Lung (tissue), 12 donors: ENCODE results near the gene TAF11L13. TPM values are rescaled to one million over a fixed set of nuclear protein-coding genes. Genes with fewer than 3 reads are reported as not detected.

Experiments
- ATAC-seq: fragments of 200-7000 bp; cut with Tn5 transposase; one replicate; pipeline ENCODE4 v1.9.1; 2020; ENCODE audit warnings: moderate number of reproducible peaks; ENCODE audit not compliant: insufficient read depth, low FRiP score
- DNase-seq, 3 donors: peaks; one replicate each; pipeline ENCODE4 v3.0.0-alpha.2; 2013 to 2017
- H3K27ac ChIP-seq, 2 donors: one replicate each; pipeline ENCODE4 v1.5.1; 2013; ENCODE audit warnings: mild to moderate bottlenecking in 2 of 2, moderate library complexity in 2 of 2, control low read depth in 1 of 2, inconsistent platforms in 1 of 2, low read depth in 1 of 2, low read length in 1 of 2
- H3K27me3 ChIP-seq, 3 donors: one replicate each; pipeline ENCODE4 v1.5.1; 2013; ENCODE audit warnings: low read length in 2 of 3; ENCODE audit not compliant: control insufficient read depth in 3 of 3, insufficient read depth in 3 of 3
- H3K36me3 ChIP-seq, 4 donors: one replicate each; pipeline ENCODE4 v1.5.1; 2013; ENCODE audit warnings: low read length in 4 of 4, mild to moderate bottlenecking in 1 of 4, moderate library complexity in 1 of 4; ENCODE audit not compliant: control insufficient read depth in 4 of 4, insufficient read depth in 4 of 4
- H3K4me1 ChIP-seq, 5 donors: one replicate each; pipeline ENCODE4 v1.5.1; 2013; ENCODE audit warnings: low read length in 5 of 5, mild to moderate bottlenecking in 2 of 5, moderate library complexity in 1 of 5; ENCODE audit not compliant: control insufficient read depth in 5 of 5, insufficient read depth in 5 of 5
- H3K4me3 ChIP-seq: one replicate; pipeline ENCODE4 v1.5.1; 2013; ENCODE audit warnings: mild to moderate bottlenecking, control low read depth, moderate library complexity
- H3K9ac ChIP-seq, 2 donors: one replicate each; pipeline ENCODE4 v1.5.1; 2013; ENCODE audit warnings: low read length in 2 of 2, control low read depth in 1 of 2; ENCODE audit not compliant: insufficient read depth in 1 of 2
- H3K9me3 ChIP-seq, 4 donors: one replicate each; pipeline ENCODE4 v1.5.1; 2013; ENCODE audit warnings: low read length in 3 of 4, mild to moderate bottlenecking in 1 of 4, moderate library complexity in 1 of 4; ENCODE audit not compliant: control insufficient read depth in 4 of 4, insufficient read depth in 3 of 4
- WGBS, 2 donors: extraction: QIAGEN DNeasy Blood & Tissue Kit; methylation state at CpG; one replicate each; pipeline ENCODE4 v1.1.7; 2013; 5-methylcytosine and 5-hydroxymethylcytosine counted together
- polyA plus RNA-seq, 2 donors: library from polyadenylated mRNA; stranded (reverse); fragments of 200-250 nt; gene quantifications; one replicate each; pipeline ENCODE4 v1.2.1, GENCODE V29; 2013
- total RNA-seq, 2 donors: library from RNA; depleted of rRNA in 1 of 2; stranded (reverse); fragments of >200 nt in 1 of 2; gene quantifications; one replicate each; pipeline ENCODE4 v1.2.1, GENCODE V29; 2014 to 2021
- TF ChIP-seq, protein P1 (sequence below): IDR thresholded peaks from 2 replicates; pipeline ENCODE4 v1.5.1; 2012; ENCODE audit warnings: mild to moderate bottlenecking; ENCODE audit errors: control extremely low read depth, extremely low read depth
- donor health status: control.
- donor health status: control.
- donor health status: Bipolar disorder and iron deficiency.
- donor health status: healthy.
- donor health status: DM: yes; HTN: yes; CAD: no.

TAF11L13 gene
- total and polyA plus RNA-seq, 4 donors = not detected

DNA sequence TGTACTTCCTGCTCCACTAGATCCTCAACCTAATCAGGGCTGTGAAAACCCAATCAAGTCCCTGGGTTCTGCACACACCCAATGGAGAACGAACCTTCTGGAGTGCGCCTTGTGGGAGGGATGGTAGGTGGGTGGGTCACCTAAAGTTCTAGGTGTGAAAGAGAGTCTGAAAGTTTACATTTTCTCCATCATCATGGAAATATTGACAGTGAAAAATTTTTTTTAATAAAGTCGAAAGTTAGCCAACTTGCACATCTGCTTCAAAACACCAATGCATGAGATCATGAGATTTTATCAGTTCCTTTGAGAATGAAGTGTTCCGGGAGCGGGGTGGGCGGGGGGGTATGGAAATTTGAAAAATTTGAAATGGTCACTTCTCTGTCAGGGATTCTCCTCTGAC lies 24.0 kb downstream of the TAF11L13 start:
- Histone ChIP-seq H3K4me1 (no peaks in the 10 kb centered on the region), H3K9ac (no peak overlapping the region), H3K27me3 (no peaks in the 10 kb centered on the region), H3K36me3 (no peaks in the 10 kb centered on the region), H3K4me3 (no peak overlapping the region), H3K9me3 (peaks cover 0 to 2% (median 0%) of the 10 kb centered on the region in 4 donors), H3K27ac (no peak overlapping the region)
- ATAC-seq (no peak), DNase-seq (no peak)
- 72 to 76% methylated on average over 6 of the region's 6 CpGs for WGBS, 2 donors
- TF ChIP-seq, protein P1, sequence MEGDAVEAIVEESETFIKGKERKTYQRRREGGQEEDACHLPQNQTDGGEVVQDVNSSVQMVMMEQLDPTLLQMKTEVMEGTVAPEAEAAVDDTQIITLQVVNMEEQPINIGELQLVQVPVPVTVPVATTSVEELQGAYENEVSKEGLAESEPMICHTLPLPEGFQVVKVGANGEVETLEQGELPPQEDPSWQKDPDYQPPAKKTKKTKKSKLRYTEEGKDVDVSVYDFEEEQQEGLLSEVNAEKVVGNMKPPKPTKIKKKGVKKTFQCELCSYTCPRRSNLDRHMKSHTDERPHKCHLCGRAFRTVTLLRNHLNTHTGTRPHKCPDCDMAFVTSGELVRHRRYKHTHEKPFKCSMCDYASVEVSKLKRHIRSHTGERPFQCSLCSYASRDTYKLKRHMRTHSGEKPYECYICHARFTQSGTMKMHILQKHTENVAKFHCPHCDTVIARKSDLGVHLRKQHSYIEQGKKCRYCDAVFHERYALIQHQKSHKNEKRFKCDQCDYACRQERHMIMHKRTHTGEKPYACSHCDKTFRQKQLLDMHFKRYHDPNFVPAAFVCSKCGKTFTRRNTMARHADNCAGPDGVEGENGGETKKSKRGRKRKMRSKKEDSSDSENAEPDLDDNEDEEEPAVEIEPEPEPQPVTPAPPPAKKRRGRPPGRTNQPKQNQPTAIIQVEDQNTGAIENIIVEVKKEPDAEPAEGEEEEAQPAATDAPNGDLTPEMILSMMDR = no peak

DNA sequence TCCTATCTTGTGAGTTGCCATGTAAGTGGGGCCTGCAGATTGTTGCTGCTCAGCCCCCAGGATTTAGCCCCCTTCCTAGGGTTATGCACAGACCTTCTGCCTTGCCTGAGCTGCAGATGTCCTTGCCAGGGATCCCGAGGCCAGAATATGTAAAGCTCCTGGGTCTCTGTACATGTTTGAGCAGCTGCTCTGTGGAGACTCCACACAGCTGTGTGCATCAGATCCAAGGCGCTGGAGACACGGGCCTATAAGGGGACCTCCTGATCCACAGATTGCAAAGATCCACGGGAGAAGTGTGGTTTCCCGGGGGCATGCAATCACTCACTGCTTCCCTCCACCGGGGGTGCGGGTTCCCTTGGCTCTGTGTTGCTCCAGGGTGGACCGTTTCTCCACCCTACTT lies 31.3 kb downstream of the TAF11L13 start:
- Histone ChIP-seq H3K9ac (no peak overlapping the region), H3K4me1 (no peaks in the 10 kb centered on the region), H3K9me3 (peaks cover 0 to 7% (median 2%) of the 10 kb centered on the region in 4 donors), H3K27me3 (no peaks in the 10 kb centered on the region), H3K4me3 (no peak overlapping the region), H3K27ac (no peak overlapping the region), H3K36me3 (no peaks in the 10 kb centered on the region)
- TF ChIP-seq, protein P1 = no peak
- DNase-seq = no peak
- WGBS, 2 donors = 90 to 91% methylated on average over 8 of the region's 8 CpGs
- no peak for ATAC-seq

DNA sequence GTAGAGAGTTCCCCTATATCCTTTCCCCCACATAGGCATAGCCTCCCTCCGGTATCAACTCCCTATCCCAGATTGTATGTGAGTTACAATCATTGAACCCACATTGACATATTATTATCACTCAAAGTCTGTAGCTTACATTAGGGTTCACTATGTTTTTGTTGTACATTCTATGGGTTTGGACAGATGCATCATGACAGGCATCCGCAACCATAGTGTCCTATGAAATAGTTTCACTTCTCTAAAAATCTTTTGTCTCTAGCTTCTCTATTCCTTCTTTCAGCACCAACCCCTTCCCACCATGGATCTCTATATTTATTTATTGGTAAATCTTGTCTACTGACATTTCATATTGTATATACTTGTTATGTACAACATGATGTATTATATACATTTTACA lies 33.9 kb downstream of the TAF11L13 start:
- H3K27me3 ChIP-seq = no peaks in the 10 kb centered on the region
- DNase-seq (no peak), ATAC-seq (no peak)
- no peak overlapping the region for H3K9ac ChIP-seq
- TF ChIP-seq, protein P1 = no peak
- 90 to 92% methylated on average over 2 of the region's 2 CpGs for WGBS, 2 donors
- no peak overlapping the region for H3K27ac ChIP-seq
- H3K36me3 ChIP-seq = no peaks in the 10 kb centered on the region
- H3K4me1 ChIP-seq = no peaks in the 10 kb centered on the region
- H3K4me3 ChIP-seq = no peak overlapping the region
- peaks cover 0 to 8% (median 2%) of the 10 kb centered on the region in 4 donors for H3K9me3 ChIP-seq

DNA sequence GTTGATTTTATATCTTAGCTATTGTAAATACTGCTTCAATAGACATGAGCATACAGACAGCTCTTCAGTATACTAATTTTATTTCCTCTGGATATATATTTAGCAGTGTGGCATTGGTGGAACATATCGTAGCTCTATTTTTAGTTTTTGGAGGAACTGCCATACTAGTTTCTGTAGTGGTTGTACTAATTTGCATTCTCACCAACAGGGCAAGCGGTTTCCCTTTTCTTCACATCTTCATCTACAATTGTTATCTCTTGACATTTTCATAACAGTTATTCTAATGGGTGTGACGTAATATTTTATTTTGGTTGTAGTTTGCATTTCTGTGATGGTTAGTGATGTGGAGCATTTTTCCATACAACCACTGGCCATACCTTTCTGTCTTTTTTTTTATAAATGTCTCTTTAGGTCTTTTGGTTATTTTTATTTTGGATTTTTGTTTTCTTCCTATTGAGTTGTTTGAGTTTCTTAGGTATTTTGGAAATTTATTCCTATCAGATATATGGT lies 34.9 kb downstream of the TAF11L13 start:
- Histone ChIP-seq H3K36me3 (no peaks in the 10 kb centered on the region), H3K4me1 (no peaks in the 10 kb centered on the region), H3K4me3 (no peak overlapping the region), H3K9ac (no peak overlapping the region), H3K27ac (no peak overlapping the region), H3K9me3 (peaks cover 0 to 10% (median 2%) of the 10 kb centered on the region in 4 donors), H3K27me3 (no peaks in the 10 kb centered on the region)
- DNase-seq (no peak), ATAC-seq (no peak)
- WGBS, 2 donors = 81 to 90% methylated on average over 3 of the region's 3 CpGs
- TF ChIP-seq, protein P1 = no peak
